ENCODE results near the gene BCL2L12.

Gene BCL2L12

DNA sequence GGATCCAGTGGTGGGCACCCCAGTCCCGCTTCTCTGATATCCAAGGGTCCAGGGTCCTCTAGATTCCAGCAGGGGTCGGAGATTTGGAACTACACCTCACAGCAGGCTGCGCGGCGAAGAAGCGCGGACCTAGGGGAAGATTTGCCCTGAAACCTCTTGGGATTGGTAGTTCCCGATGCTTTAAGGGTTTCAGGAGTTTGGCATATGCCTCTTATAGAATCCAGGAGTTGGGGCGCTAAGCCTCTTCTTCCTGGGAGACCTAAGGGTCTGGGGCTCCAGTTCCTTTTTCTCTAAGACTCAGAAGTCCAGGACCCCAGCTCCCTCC, 349 bp downstream of the BCL2L12 start:
- no peak for DNase-seq

DNA sequence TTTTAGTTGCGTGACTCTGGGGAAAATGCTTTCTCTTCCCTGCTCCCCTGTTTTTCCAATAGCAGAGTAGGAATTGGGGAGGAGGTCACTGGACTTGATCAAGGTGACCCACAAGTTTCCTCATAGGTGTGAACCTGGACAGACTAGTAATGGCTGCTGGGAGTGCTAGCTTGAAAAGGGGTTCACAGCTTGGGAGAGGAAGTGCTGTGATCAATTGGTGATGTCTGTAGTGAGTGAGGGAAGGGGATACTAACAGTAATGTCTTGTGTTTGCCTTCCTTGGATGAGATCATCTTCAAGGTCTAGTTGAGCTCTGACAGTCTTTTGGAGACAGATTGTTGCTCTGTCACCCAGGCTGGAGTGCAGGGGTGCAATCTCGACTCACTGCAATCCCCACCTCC, 1.7 kb downstream of the BCL2L12 start:
- DNase-seq = no peak

DNA sequence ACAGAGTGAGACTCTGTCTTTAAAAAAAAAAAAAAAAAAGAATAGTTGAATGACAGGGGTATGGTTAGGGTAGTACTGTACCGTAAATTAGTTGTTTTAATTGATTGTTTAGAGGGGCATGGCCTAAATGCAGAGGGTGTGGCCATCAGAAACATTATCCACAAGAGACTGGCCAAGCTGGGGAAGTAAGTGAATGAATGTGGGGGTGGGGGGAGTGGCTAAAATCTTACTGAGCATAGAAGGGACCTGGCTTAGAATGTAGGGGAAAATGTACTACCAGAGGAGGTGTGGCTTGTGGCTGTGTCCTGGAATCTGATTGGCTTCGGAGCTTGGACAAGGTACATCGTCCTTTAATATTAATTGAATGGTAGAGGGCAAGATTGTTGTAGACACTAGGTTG, 3.8 kb downstream of the BCL2L12 start:
- no peak for DNase-seq

DNA sequence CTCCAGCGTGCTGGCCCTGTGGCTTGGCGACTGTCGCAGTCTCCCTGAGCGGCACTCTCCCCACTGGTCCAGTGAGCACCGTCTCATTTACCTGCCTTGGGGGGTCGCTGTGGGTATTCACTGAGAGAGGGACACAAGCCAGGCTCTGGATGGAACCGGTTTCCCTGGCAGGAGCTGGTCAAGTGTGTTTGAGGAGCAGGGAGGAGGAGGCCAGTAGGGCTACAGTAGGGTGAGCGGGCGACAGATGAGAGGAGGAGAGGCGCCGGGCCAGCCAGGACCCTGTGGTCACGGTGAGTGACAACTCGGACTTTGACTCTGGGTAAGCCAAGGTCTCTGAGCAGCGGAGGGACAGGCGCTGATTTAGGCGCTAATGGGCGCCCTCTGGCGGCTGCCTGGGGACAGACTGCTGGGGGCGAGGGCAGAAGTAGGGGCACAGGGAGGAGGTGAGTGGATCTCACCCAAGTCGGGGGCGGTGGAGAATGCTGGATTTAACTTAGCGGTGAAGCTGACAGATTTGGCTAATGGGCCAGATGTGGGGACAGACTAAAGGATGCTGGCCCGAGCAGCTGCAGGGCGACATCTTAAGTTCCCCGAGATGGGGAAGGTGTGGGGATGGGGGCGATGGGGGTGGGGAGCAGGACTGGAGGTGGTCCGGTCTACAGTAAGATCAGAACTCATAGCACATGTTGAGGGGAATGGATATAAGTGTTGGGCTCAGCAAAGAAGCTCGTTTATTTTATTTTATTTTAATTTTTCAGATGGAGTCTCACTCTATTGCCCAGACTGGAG, 6.6 kb downstream of the BCL2L12 start:
- peak; percentile 92 for DNase-seq

DNA sequence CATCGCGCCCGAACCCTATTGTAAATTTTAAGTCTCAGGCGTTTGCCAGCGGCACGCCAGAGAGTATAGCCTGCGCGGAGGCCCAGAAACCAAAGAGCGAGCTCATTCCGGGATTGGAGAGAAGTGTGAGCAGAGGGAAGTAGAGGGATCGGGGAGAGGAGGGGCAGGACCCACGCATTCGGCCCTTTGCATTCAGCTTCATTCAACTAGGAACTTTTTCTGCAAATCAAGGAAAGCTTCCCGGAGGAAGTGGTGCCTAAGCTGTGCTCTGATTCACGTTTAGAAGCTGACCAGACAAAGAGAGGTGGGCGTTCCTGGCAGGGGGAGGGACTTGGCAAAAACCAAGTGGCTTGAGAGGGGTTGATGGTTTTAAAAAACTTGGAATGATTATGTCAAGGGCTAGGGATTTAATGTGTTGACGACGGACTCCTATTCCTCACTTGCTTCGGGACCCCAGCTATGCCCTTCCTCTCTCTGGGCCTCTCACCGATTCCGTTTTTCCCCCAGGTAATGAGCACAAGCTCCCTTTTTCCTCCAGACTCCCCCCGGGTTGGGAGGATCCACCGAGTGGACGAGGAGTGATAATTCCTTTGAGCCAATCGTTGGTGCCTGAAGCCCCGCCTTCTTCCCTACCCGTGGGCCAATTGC, 10.5 kb downstream of the BCL2L12 start:
- DNase-seq = no peak

DNA sequence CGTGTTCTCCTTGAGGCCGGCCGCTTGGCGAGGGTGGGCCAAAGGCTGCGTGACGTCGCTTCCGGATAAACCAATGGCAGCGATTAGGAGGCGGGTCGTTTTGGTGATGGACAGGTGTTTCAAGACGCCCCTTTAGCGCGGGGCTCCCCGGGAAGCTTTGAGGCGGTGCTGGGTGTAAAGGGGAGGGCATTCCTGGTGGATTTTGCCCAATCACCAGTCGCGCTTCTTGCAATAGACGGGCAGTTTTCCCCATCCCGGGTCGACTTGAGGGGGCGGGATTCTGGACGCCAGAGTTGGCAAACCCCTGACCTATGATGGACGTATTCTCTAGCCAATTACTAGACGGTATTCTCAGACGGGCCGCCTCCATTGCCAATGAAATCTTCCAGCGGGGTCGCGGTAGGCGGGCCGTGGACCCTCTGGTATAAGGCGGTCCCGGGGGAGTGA, 11.1 kb downstream of the BCL2L12 start:
- DNase-seq = peak; percentile 88

DNA sequence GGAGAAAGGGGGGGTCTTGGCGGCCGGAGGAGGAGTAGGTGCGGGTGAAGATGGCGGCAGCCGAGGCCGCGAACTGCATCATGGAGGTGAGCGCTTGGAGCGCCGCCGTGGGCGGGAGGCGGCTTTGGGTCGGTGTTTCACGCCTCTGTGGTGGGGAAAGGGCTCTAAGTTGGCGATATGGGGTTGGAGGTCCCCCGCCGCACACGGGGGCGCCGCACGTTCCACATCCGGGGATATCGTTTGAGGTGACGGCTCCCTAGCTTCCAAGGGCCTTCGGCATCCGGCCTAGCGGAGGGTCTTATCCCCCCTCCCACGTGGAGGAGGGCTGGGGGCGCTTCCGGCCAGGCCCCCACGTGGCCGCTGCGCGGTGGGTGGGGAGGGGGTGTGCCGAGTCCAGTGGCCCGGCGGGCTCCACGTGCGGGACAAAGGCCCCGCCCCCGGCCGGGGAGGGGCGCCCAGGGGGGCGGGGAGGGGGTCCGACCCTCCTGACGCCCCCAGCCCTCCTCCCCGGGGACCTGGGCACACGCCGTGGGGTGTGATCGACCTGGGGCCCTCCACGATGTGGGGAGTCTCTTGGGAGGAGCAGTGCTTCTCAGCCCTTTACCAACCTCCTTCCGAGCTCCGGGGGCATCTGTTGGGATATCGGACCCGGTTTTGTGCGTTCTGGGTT, 11.6 kb downstream of the BCL2L12 start, which contains the start of gene PRMT1:
PRMT1 (plus strand) TSS at position 41 of the 670 bp plus-strand sequence; CDS start at position 51, 10 bp downstream.
- peak; percentile 25 for DNase-seq

DNA sequence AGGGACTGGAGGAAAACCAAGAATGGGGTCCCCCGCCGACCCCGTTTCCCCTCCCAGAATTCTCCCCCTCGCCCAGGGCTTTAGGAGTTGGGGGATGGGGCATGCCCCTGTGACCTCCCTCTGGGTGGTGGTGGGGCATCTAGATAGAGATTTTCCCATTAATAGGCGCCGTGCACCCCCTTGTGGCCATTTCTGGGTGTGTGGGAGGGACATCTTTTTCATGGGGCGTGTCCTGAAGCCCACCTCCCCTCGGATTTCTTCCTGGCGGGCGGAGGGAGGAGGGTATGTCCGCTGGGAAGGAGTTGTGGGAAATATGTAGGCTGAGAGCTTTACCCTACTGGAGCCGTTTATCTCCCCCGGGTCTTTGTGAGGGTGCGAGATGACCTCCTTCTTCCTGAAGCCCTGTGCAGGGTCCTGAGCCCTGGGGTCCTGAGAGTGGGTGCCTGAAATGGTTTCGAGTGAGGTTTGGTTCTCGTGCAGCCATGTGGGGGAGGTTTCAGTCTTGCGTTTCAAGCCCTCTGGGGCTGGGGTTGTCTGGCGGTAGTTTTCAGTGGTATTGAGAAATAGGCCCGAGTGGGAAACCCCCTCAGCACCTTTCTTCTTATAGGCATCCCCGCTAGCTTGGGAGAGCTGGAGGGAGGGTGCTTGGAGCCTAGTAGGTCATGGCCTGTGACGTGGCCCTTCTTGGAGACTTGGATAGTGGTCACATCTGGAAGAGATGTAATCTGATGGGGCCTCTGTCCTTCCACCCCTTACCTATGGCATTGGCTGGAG, 12.4 kb downstream of the BCL2L12 start:
- peak; percentile 37 for DNase-seq

DNA sequence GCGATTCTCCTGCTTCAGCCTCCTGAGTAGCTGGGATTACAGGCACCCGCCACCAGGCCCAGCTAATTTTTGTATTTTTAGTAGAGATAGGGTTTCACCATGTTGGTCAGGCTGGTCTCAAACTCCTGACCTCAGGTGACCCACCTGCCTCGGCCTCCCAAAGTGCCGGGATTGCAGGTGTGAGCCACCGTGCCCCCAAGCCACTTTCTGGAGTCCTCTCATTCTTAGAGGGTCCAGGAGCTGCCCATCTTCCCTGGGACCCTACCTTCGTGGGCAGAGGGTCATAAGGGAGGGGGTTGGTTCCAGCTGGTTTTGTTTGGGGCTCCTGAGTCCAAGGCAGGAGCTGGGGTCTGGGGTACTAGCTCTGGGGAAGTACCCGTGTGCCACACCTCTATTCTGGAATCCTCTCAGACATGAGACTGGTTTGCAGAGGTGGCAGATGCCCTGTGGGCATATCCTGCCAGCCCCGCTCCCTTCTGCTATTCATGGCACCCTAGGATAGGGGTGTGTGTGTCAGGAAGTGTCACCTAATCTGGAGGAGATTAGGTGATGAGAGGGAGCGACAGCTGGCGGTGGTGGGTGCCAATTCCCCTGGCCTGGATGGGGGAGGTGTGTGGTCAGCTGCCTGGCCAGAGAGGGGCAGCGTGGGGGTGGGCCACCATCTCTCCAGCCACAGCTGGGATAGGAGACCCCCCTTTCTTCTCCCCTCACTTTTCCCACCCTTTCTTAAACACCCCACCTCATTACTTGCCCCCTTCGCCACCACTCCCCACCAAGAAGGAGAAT, 13.4 kb downstream of the BCL2L12 start:
- peak; percentile 29 for DNase-seq

DNA sequence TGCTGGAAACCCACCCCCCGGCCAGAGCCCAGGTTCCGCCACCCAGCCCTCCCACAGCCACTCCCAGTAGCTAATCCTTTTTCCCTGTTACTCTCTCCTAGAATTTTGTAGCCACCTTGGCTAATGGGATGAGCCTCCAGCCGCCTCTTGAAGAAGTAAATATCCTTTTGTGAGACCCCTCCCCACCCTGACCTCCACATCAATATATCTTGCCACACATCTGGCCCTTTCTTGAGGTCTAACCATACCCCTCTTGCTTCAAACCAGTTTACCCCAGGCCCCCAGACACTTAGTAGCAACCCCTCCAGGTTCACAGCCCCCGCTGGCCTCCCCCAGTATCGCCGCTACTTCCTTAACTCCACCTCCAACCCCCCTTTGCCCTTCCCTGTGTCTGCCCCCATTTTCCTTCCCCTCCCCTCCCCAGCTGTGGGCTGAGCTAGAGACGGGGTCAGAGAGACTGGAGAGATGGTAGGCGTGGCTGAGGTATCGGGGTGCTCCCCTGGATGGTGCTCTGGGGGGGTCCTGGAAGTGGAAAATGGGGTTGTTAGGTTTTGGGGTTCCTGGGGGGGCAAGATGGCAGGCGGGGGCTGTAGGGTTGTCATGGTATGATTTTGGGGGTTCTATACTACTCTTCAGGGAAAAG, 14.2 kb downstream of the BCL2L12 start:
- no peak for DNase-seq

DNA sequence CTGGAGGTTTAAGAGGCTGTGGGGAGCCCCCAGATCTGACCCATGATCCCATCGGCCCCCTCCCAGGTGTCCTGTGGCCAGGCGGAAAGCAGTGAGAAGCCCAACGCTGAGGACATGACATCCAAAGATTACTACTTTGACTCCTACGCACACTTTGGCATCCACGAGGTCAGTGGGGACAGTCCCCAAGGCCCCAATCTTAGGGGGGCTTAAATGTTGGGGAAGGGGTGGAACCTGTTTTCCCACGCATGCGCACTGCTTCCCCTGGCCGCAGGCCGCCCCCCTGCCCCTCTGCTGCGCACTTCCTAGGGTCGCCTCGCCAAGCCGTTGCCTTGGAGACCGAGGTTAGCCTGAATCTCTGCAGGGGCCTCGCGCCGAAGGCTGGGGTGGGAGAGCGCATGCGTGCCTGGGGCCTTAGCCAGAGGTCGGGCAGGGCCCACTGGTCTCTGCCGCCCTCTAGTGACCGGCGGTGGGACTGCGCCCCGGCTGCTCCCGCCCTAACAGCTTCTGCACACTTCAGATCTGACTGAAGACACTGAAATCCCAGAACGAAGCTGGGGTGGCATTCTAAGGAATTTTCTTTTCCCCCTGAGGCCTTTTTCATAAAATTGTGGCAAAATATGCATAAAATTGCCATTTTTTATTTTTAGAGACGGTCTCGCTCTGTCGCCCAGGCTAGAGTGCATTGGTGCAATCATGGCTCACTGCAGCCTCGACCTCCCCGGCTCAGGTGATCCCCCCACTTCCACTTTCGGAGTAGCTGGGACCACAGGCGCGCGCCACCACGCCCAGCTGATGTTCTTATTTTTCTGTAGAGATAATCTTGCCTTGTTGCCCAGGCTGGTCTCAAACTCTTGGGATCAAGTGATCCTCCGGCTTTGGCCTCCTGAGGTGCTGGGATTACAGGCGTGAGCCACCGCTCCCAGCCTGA, 15.0 kb downstream of the BCL2L12 start:
- peak; percentile 92 for DNase-seq

DNA sequence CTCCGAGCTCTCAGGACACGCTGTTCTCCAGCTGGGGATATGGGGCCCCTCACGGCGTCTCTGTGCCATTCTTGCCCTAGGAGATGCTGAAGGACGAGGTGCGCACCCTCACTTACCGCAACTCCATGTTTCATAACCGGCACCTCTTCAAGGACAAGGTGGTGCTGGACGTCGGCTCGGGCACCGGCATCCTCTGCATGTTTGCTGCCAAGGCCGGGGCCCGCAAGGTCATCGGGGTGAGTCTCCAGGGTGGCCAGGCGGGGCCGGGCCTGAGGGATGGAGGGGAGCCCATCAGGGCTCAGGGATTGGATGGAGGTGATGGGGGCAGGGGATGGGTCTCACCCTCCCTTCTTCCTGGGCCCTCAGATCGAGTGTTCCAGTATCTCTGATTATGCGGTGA, 16.1 kb downstream of the BCL2L12 start:
- no peak for DNase-seq

DNA sequence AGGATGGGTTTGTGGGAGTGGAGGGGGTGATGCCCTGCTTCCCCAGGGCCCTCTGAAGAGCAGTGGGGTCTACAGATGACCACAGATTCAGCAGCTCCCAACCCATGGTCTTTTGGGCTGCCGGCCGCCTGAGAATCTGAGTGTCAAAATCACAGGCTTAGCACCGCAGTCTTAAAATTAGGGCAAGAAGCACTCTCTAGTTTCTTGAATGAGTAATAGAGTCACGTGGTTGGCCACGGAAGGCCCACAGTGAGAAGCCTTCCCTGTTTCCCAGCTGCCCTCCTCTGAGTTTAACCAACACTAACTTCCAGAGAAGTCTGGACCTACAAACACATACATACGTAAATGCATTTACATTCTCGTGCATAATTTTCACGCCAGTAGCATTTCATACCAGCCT, 16.5 kb downstream of the BCL2L12 start:
- DNase-seq = no peak

DNA sequence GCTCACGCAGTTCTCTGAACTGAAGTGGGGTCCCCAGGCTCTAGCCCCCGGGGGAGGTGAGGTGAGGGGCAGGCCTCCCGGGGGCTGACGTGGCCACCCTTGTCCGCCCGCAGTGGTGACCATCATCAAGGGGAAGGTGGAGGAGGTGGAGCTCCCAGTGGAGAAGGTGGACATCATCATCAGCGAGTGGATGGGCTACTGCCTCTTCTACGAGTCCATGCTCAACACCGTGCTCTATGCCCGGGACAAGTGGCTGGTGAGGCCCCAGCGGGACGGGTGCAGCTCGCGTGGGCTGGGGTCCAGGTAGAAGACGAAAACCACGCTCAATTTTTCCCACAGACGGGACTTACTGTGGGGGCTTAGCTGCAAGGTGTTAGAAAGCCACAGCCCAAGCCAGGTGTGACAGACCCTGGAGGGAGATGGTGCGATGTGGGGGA, 18.1 kb downstream of the BCL2L12 start:
- no peak for DNase-seq

DNA sequence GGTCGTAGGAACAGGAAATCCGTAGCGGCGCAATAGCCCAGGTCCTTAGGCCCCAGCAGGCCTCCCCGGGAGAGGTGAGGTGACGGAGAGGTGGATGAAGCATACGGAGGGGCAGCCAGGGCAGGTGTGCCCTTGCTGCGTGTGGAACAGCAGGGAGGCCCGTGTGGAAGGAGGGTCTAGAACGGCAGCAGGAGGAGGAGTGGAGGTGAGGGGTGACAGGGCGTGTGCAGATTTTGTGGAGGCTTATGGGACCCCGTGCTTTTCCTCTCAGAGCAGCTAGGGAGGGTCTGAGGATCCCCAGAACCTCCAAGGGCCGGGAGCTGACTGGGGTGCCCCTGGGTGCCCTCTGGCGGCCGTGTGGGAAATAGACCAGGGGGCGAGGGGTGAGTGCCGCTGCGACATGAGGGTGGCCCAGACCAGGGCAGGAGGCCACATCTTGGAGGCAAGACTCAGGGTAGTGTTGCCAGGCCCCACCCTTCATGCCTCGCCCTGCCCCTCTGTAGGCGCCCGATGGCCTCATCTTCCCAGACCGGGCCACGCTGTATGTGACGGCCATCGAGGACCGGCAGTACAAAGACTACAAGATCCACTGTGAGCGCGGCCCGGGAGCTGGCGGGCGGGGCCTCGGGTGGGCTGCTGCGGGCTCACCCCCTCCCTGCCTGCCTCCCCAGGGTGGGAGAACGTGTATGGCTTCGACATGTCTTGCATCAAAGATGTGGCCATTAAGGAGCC, 18.7 kb downstream of the BCL2L12 start:
- peak; percentile 65 for DNase-seq

DNA sequence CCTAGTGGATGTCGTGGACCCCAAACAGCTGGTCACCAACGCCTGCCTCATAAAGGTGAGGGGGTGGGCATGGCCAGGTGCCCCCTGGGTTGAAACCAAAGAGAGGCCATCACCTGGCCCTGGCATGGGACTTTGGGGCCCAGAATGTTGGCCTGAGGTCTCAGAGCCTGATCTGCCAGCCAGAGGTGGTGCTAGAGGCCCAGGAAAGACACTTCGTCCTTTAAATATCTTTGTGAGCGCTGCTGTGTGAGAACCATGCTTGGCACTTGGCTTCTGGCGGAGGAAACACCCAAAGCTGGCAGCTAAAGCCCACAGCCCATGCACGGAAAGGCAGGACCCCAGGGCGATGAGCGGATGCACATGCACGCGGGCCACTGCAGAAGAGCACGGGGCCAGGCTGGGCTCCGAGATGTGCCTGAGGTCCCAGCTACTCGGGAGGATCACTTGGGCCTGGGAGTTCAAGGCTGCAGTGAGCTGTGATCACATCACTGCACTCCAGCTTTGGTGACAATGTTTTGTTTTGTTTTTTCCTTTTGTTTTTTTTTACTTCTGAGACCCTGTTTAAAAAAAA, 19.3 kb downstream of the BCL2L12 start:
- no peak for DNase-seq

DNA sequence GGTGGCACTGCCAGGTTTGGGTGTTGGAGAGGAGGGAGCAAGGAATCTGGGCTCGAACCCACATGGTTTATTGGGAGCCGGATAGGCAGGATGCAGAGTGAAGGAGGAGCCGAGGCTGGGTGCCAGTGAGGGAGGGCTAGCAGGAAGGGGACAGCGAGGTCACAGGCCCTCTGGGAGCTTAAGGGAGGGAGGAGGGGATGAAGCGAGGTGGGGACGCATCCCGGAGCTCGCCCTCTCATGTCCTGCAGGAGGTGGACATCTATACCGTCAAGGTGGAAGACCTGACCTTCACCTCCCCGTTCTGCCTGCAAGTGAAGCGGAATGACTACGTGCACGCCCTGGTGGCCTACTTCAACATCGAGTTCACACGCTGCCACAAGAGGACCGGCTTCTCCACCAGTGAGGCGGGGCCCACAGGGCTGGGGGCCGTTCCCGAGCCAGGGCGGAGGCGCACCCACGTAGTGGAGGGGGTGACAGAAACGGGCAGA, 20.2 kb downstream of the BCL2L12 start:
- DNase-seq = no peak

DNA sequence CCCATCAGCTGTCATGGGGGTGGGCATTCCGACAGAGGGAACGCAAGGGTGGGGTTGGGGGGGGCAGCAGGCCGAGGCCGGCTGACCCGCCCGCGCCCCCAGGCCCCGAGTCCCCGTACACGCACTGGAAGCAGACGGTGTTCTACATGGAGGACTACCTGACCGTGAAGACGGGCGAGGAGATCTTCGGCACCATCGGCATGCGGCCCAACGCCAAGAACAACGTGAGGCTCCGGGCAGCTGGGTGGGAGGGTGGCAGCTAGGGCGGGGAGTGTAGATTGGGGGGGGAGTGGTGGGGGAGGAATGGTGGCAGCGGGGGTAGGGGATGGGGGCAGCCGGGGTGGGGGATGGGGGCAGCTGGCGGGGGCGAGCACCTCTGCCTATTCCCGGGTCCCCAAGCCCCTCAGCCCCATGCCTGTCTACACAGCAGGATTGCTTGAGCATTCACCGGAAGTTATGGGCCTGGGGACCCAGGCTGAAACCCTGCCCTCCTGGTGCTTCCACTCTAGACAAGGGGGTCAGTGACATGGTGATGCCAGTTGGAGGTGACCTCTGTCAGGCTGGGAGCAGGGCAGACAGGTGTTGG, 20.9 kb downstream of the BCL2L12 start:
- no peak for DNase-seq

DNA sequence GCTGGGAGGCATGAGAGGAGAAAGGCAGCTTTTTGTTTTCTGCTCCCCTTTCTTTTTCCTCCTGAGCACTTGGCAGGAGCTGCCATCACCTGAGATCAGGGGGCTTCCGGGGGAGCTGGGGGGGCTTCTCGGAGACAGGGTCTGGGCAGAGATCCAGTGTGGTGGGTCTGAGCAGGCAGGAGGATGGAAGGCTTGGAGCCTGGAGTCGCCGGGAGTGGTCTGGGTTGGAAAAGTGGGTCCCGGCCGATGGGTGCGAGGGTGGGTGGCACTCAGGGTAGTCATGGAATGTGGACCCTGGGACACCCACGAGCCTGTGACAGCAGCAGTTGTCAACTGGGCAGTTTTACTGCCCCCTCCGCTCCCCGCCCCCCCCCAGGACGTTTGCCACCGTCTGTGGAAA, 21.4 kb downstream of the BCL2L12 start:
- no peak for DNase-seq

Data from 8988T (cell line).